ENCODE data around the gene CBX1. TPM values are rescaled to one million over a fixed set of nuclear protein-coding genes. Genes with fewer than 3 reads are reported as not detected.
A peak's percentile ranks its signal among the peaks of the same experiment; 100 is the strongest.

Gene CBX1
- total and polyA plus RNA-seq, 7 donors, result 26.8 to 37.4 (median 32.8) TPM

DNA sequence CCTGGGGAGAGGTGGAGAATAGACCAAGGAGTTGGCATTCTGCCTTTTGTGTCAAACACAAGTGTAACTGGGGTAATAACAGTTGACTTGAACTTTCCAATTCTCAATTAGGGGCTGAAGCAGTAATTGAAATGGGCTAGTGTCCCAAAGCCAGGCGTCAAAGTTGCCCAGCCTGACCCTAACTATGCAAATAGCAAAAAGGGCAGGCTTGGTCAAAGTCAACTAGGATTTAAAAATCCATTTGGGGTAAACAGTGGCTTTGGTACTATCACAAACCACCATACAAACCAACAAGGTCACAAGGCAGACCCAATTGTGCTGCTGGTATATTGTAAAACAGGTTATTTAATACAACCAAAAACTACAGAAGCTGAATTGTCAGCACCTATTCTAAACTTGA, 35.1 kb downstream of the CBX1 start:
- TF ChIP-seq POLR2A (IDR thresholded peaks at IDR 0.05) (no peak), EP300 (IDR thresholded peaks at IDR 0.05) (no peak), POLR2AphosphoS5 (IDR thresholded peaks at IDR 0.05) (no peak), CTCF (IDR thresholded peaks at IDR 0.05) (no peak)
- Histone ChIP-seq H3K36me3 (peaks cover 7 to 74% (median 34%) of the 10 kb centered on the region in 4 donors), H3K27ac (no peak overlapping the region), H3K27me3 (no peaks in the 10 kb centered on the region), H3K4me3 (no peak overlapping the region), H3K4me1 (no peaks in the 10 kb centered on the region), H3K9me3 (no peaks in the 10 kb centered on the region)
- 53 to 83% methylated on average over 1 of the region's 1 CpG for WGBS, 2 donors
- intact Hi-C loops (cut with DNase I), result no loop called here
- no peak for DNase-seq

GRCh38 chr17:48064638-48065037, 36.6 kb downstream of the CBX1 start:
- 71 to 82% methylated on average over 3 of the region's 3 CpGs for WGBS, 2 donors
- intact Hi-C loops (cut with DNase I), result no loop called here
- H3K36me3 ChIP-seq, result peaks cover 17 to 76% (median 40%) of the 10 kb centered on the region in 4 donors
- H3K4me3 ChIP-seq, result no peak overlapping the region
- H3K27ac ChIP-seq, result peak overlapping the region in 2 of 4 donors; percentile 1 to 14
- DNase-seq, result peak; percentile 11
- H3K27me3 ChIP-seq, result no peaks in the 10 kb centered on the region
- H3K4me1 ChIP-seq, result peaks cover 0 to 4% (median 0%) of the 10 kb centered on the region in 4 donors
- no peaks in the 10 kb centered on the region for H3K9me3 ChIP-seq
- TF ChIP-seq POLR2AphosphoS5 (IDR thresholded peaks at IDR 0.05) (no peak), EP300 (IDR thresholded peaks at IDR 0.05) (no peak), POLR2A (IDR thresholded peaks at IDR 0.05) (no peak), CTCF (IDR thresholded peaks at IDR 0.05) (no peak)

DNA sequence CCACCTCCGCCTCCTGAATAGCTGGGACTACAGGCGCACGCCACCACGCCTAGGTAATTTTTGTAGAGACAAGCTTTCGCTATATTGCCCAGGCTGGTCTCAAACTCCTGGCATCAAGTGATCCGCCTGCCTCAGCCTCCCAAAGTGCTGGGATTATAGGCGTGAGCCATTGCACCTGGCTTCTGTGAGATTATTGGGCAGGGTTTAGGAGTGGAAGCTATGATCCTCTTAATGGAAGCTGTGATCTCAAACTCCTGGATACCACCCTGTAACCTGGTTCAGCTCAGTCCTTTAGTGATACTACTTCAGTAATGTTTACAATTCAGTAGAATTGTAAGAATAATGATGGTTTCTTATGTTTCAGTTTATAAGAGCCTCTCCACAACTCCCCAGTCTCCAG, 39.0 kb downstream of the CBX1 start:
- Histone ChIP-seq H3K4me1 (peaks cover 0 to 4% (median 0%) of the 10 kb centered on the region in 4 donors), H3K27ac (peak overlapping the region in 3 of 4 donors; percentile 8 to 64 (median 33)), H3K4me3 (no peak overlapping the region), H3K36me3 (peaks cover 27 to 85% (median 57%) of the 10 kb centered on the region in 4 donors), H3K27me3 (no peaks in the 10 kb centered on the region), H3K9me3 (no peaks in the 10 kb centered on the region)
- intact Hi-C loops (cut with DNase I), result no loop called here
- 94 to 96% methylated on average over 7 of the region's 7 CpGs for WGBS, 2 donors
- DNase-seq, result no peak
- TF ChIP-seq CTCF (IDR thresholded peaks at IDR 0.05) (no peak), POLR2AphosphoS5 (IDR thresholded peaks at IDR 0.05) (no peak), POLR2A (IDR thresholded peaks at IDR 0.05) (no peak), EP300 (IDR thresholded peaks at IDR 0.05) (no peak)

DNA sequence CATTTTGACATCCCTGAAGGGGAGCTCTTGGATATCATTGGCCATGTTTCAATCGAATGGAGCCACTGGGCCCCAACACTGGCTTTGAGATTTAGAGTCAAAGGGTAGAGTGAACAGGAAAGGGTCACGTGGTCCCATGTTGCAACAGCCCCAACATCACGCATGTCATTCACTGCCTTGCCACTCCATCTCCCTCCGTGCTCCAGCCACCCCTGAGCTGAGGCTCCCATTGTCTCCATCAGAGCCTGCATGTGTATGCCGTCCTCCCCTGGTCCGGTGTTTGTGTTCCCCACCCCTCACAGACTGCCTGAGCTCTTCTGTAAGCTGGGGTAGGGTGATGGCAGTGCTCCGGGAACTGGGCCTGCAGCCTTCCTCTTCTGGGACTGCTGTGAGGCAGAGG, 41.0 kb downstream of the CBX1 start:
- TF ChIP-seq POLR2A (IDR thresholded peaks at IDR 0.05) (no peak), EP300 (IDR thresholded peaks at IDR 0.05) (no peak), POLR2AphosphoS5 (IDR thresholded peaks at IDR 0.05) (no peak), CTCF (IDR thresholded peaks at IDR 0.05) (no peak)
- Histone ChIP-seq H3K27me3 (no peaks in the 10 kb centered on the region), H3K9me3 (no peaks in the 10 kb centered on the region), H3K4me1 (peaks cover 0 to 11% (median 7%) of the 10 kb centered on the region in 4 donors), H3K36me3 (peaks cover 32 to 89% (median 68%) of the 10 kb centered on the region in 4 donors), H3K4me3 (no peak overlapping the region), H3K27ac (peak overlapping the region in 2 of 4 donors; percentile 21 to 25)
- intact Hi-C loops (cut with DNase I), result no loop called here
- WGBS, 2 donors, result 80 to 82% methylated on average over 7 of the region's 7 CpGs
- peak; percentile 62 for DNase-seq

DNA sequence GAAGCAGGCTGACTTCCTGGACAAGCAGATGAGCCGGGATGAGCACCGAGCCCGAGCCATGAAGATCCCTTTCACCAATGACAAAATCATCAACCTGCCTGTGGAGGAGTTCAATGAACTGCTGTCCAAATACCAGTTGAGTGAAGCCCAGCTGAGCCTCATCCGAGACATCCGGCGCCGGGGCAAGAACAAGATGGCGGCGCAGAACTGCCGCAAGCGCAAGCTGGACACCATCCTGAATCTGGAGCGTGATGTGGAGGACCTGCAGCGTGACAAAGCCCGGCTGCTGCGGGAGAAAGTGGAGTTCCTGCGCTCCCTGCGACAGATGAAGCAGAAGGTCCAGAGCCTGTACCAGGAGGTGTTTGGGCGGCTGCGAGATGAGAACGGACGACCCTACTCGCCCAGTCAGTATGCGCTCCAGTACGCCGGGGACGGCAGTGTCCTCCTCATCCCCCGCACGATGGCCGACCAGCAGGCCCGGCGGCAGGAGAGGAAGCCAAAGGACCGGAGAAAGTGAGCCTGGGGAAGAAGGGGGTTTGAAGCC, 42.1 kb downstream of the CBX1 start:
- WGBS, 2 donors, result 95 to 96% methylated on average over 32 of the region's 32 CpGs
- H3K9me3 ChIP-seq, result no peaks in the 10 kb centered on the region
- H3K36me3 ChIP-seq, result peaks cover 32 to 81% (median 65%) of the 10 kb centered on the region in 4 donors
- no peaks in the 10 kb centered on the region for H3K27me3 ChIP-seq
- H3K27ac ChIP-seq, result peak overlapping the region in 2 of 4 donors; percentile 11 to 25
- no peak for TF ChIP-seq POLR2A (IDR thresholded peaks at IDR 0.05)
- no peak overlapping the region for H3K4me3 ChIP-seq
- H3K4me1 ChIP-seq, result peaks cover 0 to 21% (median 17%) of the 10 kb centered on the region in 4 donors
- peak; percentile 20 for DNase-seq
- intact Hi-C loops (cut with DNase I), result no loop called here
